NOMO-1 (cell line): ENCODE results near the gene SORCS1.

Source experiments
- DNase-seq, 2 experiments: peaks; one replicate each; lab custom pipeline; 2025; ENCODE audit not compliant: unreplicated experiment in 2 of 2; lab: John Stamatoyannopoulos, UW

Gene SORCS1

DNA sequence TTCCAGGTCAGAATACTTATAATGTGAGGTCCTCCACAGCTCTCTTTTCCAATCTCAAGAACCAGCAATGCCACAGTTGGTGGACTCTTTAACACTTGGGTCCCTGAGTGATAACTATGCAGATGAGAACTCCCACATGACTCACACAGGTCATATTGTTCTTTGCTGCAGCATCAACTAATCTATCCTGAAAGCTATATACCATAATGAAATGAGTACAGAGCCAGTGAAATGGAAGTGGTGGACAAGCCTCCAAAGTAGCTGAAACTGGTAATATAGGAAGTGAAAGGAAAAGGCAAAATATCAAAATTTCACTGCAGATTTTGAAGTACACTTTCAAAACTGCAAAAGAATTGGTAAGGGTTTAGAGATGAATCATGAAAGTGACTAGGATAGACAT is 45.6 kb downstream of the SORCS1 start:
- DNase-seq, result no peak

- no peak for DNase-seq
These were observed 60.4 kb downstream of the SORCS1 start for GRCh38 chr10:107104026-107104652.

DNA sequence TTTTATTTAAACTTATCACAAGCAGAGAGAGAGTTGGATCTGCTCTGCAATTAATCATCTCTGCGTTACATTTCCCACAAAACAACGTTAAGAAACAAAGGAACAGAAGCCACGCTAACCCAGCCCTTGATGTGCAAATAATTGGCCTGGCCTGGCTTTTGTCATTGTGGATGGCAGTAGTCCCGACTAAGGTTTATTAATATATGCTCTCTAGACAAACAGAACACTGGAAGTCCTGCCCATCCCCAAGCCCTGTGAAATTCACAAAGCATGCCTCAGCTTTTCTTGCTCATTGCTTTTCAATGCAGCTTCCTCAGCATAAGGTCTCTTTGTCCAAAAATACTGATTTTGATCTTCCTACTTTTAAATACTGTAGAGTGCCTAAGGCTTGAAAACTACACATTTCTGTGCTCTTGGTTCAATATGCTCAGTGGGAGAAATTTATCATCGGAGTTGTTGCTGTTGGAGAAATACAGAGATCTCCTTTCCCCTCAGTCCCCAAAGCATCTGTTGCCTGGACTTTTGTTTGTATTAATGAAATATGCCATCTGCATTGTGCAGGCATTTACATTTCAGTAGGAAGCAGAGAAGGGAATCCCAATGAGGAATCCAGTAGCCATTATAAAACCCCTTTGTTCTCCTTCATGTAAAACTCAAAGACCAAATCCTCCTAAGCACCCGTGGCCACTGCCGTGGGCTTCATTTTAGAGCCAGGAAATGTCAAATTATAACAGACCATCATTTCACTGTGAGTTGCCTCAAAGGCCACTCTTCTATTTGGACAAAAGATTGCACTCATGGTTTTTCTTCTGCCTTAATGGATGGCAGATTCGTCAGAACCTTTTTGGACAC is 61.1 kb downstream of the SORCS1 start:
- no peak for DNase-seq

- no peak for DNase-seq
These were observed 66.2 kb downstream of the SORCS1 start for GRCh38 chr10:107098326-107098725.

GRCh38 chr10:107094824-107095522 is 69.5 kb downstream of the SORCS1 start:
- DNase-seq, result no peak

GRCh38 chr10:107092321-107092720 is 72.2 kb downstream of the SORCS1 start:
- no peak for DNase-seq

GRCh38 chr10:107091126-107091525 is 73.4 kb downstream of the SORCS1 start:
- no peak for DNase-seq

DNA sequence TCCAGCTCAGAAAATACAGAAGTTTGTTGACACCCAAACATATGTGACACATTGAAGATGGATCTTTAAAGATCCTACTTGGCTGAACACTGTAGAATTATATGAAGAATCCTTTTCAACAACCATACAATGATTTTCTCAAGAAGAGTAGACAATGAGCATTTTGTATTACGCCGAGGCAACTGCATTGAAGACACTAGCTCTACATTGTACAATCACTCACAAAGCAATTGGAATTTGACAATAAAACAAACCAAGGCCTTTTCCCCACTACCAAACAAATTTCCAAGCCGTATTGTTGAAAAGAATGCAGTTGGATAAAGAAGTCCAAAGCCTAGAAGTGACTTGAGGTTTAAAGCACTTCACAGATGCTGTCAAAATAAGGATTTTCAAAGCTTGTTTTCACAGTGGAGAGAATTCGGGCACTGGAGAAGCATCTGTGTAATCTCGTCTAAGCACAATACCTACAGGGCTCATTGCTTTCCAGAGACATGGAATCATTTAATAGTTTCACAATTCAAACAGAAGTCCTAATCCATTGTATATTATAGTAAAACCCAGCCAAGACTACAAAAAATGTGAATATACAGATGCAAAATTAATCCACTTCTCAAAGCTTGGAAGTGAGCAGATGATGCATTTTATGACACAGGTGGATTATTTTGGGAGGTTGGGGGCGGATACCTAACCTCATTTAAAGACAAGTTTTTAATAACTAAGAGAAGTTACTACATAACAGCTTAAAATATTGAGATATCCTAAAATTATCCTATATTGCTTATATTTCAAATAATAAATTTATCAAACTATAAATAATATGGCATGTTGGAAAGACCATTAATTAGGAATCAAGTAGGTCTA is 78.6 kb downstream of the SORCS1 start:
- no peak for DNase-seq

DNA sequence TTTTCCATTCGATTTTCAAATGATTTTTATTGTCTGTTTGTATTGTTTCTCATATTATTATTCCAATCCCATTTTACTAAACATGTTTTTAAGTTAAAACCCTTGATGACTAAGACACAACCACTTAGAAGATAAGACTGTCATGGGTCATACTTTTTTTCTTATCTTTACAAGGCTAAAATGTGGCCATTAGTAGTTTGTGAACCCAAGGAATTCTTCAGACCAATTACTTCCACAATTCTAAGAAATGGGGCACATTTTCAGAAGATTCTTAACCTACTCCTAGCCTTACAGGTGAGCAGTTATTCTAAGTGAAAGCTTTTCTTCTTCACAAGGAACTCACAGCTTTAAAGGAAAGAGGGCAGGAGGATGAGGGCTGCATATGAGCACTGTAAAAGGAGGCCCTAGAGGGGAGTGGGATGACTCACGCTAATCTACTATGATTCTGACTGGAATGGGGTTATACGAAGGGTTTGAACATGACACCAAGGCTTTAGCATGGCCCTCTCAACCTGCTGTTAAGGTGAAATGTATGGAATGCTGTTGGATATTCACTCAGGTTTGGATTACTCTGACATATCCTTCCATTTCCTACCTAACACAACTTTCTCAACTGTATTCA is 81.0 kb downstream of the SORCS1 start:
- no peak for DNase-seq

- DNase-seq, result peak in 1 of 2 experiments; percentile 55
These were observed 82.9 kb downstream of the SORCS1 start for GRCh38 chr10:107081644-107082043.

DNA sequence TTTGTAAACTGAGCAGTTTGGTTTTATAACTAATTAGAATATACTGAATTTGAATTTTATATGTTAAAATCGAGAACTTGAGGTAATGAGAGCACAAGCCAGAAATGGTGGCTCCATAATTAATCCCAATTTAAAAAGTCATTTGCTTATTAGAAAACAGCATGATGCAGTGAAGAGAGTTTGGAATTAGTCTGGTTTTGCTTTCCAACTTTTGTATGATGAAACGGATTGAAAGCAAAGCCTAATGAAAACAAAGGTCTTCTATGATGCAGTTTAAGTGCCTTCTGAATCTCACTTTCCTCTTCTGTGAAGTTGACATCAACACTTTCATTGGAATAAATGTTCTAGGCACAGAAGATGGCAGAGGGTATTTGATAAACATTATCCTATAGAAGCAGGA is 89.4 kb downstream of the SORCS1 start:
- no peak for DNase-seq

GRCh38 chr10:107072786-107073185 is 91.7 kb downstream of the SORCS1 start:
- DNase-seq, result no peak

DNA sequence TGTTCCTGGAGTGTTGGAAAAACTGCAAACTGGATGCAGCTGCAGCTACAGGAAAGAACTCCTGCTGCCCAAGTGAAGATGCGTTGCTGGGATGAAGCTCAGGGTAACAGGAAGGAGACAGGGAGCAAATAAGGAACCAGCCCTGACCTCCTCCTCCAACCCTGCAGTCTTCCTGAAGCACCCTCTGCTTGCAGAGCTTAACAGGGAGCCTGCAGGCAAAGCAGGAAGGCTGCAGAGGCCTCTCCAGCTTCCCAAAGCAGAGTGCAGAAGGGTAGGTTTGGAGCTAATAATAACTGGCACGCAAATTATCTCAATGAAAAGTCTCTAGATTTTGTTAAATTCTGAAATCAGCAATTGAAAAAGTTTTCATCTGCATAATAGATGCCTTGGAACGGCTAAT is 92.5 kb downstream of the SORCS1 start:
- no peak for DNase-seq

DNA sequence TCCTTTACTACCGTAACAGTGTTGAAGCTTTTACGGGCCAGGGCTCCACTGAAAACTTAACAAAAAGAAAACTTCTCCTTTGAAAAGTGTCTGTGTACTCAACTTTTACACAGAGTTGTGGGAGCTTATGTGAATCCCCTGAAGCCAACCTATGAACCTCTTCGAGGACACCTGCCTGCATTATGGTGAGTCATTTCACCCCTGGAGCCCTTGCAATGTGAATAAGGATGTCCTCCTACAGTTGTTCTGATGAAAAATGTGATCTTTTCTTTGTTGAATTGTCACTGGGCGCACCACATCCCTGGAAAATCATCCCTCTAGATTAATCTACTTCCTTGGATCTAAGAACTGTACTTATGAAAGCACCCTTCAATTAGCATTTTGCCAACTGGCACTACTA is 93.2 kb downstream of the SORCS1 start:
- DNase-seq, result no peak

DNA sequence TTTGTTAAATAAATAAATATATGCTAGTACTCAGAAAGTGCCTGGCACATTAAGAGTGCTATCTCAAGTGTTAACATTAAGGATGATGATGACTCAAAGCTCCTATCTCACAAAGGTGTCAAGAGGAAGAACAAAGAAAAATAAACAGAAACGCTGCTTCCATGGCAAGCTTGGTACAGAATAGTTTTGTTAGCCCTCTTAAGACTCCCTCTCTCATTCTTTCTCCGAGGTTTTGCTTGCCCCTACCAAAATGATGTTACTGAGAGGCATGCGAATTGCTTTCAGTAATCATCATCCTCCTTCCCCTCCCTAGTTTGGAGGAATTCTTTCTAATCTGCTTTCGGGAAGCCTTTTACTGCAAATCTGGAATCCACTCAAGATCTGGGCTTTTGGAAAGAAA is 96.7 kb downstream of the SORCS1 start:
- DNase-seq, result no peak

DNA sequence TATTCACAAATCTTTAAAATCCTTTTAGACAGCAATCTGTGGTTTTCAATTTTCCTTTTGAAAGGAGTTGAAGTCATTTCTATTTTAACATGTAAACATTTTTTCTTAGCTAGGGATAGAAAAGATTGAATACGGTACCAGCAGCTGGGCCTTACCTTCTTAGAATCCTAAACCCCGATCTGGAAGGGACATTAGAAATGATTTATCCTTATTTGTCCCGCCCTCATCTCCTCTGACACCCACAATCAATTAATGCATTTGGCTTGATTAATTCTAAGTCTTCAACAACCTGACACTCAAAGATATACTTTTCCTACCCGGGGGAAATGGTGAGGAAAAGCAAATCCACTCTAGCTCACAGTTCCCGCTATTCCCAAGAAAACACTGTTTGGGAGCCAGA is 100.4 kb downstream of the SORCS1 start:
- DNase-seq, result no peak

- no peak for DNase-seq
These were observed 104.6 kb downstream of the SORCS1 start for GRCh38 chr10:107059872-107060271.

- DNase-seq, result no peak
These were observed 105.3 kb downstream of the SORCS1 start for GRCh38 chr10:107059068-107059804.

- DNase-seq, result no peak
These were observed 106.2 kb downstream of the SORCS1 start for GRCh38 chr10:107058331-107058730.

DNA sequence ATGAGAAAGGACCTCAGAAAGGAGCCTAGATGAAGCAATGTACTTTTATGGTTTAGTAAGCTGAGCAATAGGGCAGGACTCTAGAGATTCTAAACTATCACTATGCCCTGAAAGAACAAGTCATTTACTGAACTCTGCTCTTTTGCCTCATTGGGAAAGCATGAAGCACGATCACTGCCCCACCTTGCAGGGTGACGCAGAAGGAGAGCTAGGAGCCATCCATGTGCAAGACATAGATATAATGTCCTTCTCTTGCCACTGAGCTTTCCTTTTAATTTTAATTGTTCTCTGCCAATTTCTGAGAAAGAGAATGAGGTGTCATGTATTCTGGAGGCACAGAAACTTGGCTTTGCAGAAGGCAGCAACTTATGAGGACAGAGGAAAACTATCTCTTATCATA is 108.3 kb downstream of the SORCS1 start:
- no peak for DNase-seq
